Smooth muscle cell (in vitro differentiated cells): Measurements from ENCODE around the gene KPNA2. TPM values are rescaled to one million over a fixed set of nuclear protein-coding genes. Genes with fewer than 3 reads are reported as not detected.
"Not testable (repeated sequence)": the region's sequence is repeated elsewhere in the genome, so short reads cannot be mapped to it uniquely, and the experiment has no call there.

Experiments
- DNase-seq: peaks from one replicate; lab custom pipeline; 2025; ENCODE audit not compliant: unreplicated experiment; lab: John Stamatoyannopoulos, UW
- H2AFZ ChIP-seq: fragments of 200-600 bp; sonication (generic); 2 replicates; pipeline ENCODE4 v1.6.0; 2016; ENCODE audit warnings: antibody characterized with exemption, low read depth, mild to moderate bottlenecking
- H3F3A ChIP-seq: fragments of 200-600 bp; sonication (generic); 2 replicates; pipeline ENCODE4 v1.6.0; 2017; ENCODE audit warnings: antibody characterized with exemption, low read depth
- H3K27ac ChIP-seq: fragments of 200-600 bp; sonication (generic); 2 replicates; pipeline ENCODE4 v1.5.1; 2016; ENCODE audit warnings: low read depth, mild to moderate bottlenecking
- H3K27me3 ChIP-seq: fragments of 200-600 bp; sonication (generic); 2 replicates; pipeline ENCODE4 v1.6.1; 2016; ENCODE audit warnings: low read depth, mild to moderate bottlenecking
- H3K36me3 ChIP-seq: fragments of 200-600 bp; sonication (generic); 2 replicates; pipeline ENCODE4 v1.5.1; 2016; ENCODE audit warnings: low read depth
- H3K4me1 ChIP-seq: fragments of 200-600 bp; sonication (generic); 2 replicates; pipeline ENCODE4 v1.5.1; 2016; ENCODE audit warnings: low read depth
- H3K4me2 ChIP-seq: fragments of 200-600 bp; sonication (generic); 2 replicates; pipeline ENCODE4 v1.6.0; 2016; ENCODE audit warnings: mild to moderate bottlenecking
- H3K4me3 ChIP-seq: fragments of 200-600 bp; sonication (generic); 2 replicates; pipeline ENCODE4 v1.5.1; 2016; ENCODE audit warnings: mild to moderate bottlenecking
- H3K79me2 ChIP-seq: fragments of 200-600 bp; sonication (generic); 2 replicates; pipeline ENCODE4 v1.6.0; 2016; ENCODE audit warnings: low read depth, mild to moderate bottlenecking
- H3K9ac ChIP-seq: fragments of 200-600 bp; sonication (generic); 2 replicates; pipeline ENCODE4 v1.6.0; 2016; ENCODE audit warnings: low read depth
- H3K9me3 ChIP-seq: fragments of 200-600 bp; sonication (generic); replicated peaks from 2 replicates; pipeline ENCODE4 v1.5.1; 2016; ENCODE audit warnings: low read depth
- H4K20me1 ChIP-seq: fragments of 200-600 bp; sonication (generic); 2 replicates; pipeline ENCODE4 v1.6.0; 2016; ENCODE audit warnings: low read depth
- WGBS: methylation state at CpG from one replicate; pipeline ENCODE4 v1.1.7; 2016; ENCODE audit warnings: low lambda C conversion rate; 5-methylcytosine and 5-hydroxymethylcytosine counted together
- polyA plus RNA-seq: library from polyadenylated mRNA; unstranded; fragments of >200 nt; fragmentation: Nextera tagmentation; extraction: Ambion mirVana; gene quantifications from 2 replicates; pipeline ENCODE4 v1.2.1, GENCODE V29; 2016
- total RNA-seq: library from RNA; depleted of rRNA; stranded (reverse); fragments of >200 nt; gene quantifications from 2 replicates; pipeline ENCODE4 v1.2.3, GENCODE V29; 2014
- TF ChIP-seq, protein P1 (sequence below): fragments of 200-600 bp; sonication (generic); IDR thresholded peaks from 2 replicates; pipeline ENCODE4 v1.5.1; 2017; ENCODE audit warnings: borderline replicate concordance, mild to moderate bottlenecking, antibody characterized with exemption; ENCODE audit not compliant: insufficient read depth, poor library complexity, severe bottlenecking

Gene KPNA2
- total and polyA plus RNA-seq, 2 experiments from 2014 or later, result 84.6 to 135 TPM

DNA sequence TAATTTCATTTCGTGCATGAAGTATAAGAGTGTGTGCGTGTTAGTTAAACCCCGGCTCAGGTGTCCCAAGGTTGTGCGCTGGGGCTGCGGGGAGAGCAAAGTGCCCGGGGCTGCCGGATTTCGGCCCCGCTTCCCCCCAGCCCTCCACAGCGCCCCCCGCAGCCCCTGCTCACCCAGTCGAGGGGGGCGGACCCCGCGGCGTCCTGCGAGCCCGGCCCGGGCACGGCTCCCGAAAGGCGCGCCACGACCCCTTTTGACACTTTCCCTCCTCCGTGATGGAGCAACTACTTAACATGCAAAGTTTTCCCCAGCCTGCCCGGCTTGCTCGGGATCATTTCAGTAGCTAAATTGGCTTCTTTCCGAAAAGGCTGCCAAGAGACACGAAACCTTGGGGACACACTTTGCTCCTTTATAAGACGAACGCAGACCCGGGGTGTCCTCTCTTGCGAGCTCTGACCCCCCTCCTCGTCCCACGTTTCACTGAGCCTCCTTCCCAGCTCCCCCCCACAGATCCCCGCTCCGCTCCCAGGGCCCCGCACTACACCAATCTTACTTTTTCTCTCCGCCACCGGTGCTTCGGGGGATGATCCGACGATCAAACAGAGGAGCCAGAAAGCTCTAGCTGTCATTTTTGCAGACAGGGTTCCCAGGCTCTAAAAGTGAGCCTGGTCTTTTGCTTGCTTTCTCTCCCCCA is 39.8 kb upstream of the KPNA2 start:
- Histone ChIP-seq H3K4me3 (peak overlapping the region; percentile 68), H2AFZ (peak overlapping the region; percentile 59), H3K36me3 (no peaks in the 10 kb centered on the region), H3K79me2 (no peaks in the 10 kb centered on the region), H4K20me1 (no peaks in the 10 kb centered on the region), H3K27me3 (no peaks in the 10 kb centered on the region), H3K4me1 (peaks cover 3% of the 10 kb centered on the region), H3K9ac (peak overlapping the region; percentile 30), H3K9me3 (no peaks in the 10 kb centered on the region), H3F3A (peaks cover 7% of the 10 kb centered on the region), H3K4me2 (peak overlapping the region; percentile 95), H3K27ac (no peak overlapping the region)
- no peak for DNase-seq
- 2% methylated on average over 32 of the region's 43 CpGs for WGBS
- TF ChIP-seq, protein P1, sequence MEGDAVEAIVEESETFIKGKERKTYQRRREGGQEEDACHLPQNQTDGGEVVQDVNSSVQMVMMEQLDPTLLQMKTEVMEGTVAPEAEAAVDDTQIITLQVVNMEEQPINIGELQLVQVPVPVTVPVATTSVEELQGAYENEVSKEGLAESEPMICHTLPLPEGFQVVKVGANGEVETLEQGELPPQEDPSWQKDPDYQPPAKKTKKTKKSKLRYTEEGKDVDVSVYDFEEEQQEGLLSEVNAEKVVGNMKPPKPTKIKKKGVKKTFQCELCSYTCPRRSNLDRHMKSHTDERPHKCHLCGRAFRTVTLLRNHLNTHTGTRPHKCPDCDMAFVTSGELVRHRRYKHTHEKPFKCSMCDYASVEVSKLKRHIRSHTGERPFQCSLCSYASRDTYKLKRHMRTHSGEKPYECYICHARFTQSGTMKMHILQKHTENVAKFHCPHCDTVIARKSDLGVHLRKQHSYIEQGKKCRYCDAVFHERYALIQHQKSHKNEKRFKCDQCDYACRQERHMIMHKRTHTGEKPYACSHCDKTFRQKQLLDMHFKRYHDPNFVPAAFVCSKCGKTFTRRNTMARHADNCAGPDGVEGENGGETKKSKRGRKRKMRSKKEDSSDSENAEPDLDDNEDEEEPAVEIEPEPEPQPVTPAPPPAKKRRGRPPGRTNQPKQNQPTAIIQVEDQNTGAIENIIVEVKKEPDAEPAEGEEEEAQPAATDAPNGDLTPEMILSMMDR, result no peak

GRCh38 chr17:67996301-67997171 is 39.0 kb upstream of the KPNA2 start, which contains the start of gene C17orf58:
Gene C17orf58 (minus strand): TSS chr17:67996469. CDS start chr17:67996198, 271 bp downstream.
- Histone ChIP-seq H3K4me3 (peak within 1 kb of the TSS; percentile 68), H2AFZ (peak within 1 kb of the TSS; percentile 59), H3K4me2 (peak within 1 kb of the TSS; percentile 95), H3K27ac (peak within 1 kb of the TSS; percentile 43), H3K9ac (peak within 1 kb of the TSS; percentile 30)
- not testable (repeated sequence) for H3K27me3 ChIP-seq, H3K9me3 ChIP-seq, H3F3A ChIP-seq, H3K4me1 ChIP-seq, DNase-seq, H3K36me3 ChIP-seq, H3K79me2 ChIP-seq, H4K20me1 ChIP-seq
- WGBS, result 26% methylated on average over 25 of the region's 25 CpGs

- Histone ChIP-seq H2AFZ (no peak overlapping the region), H3K4me1 (peaks cover 3% of the 10 kb centered on the region), H3F3A (peaks cover 7% of the 10 kb centered on the region), H4K20me1 (no peaks in the 10 kb centered on the region), H3K27me3 (no peaks in the 10 kb centered on the region), H3K27ac (no peak overlapping the region), H3K4me3 (no peak overlapping the region), H3K9me3 (no peaks in the 10 kb centered on the region), H3K79me2 (no peaks in the 10 kb centered on the region), H3K36me3 (no peaks in the 10 kb centered on the region), H3K4me2 (no peak overlapping the region), H3K9ac (no peak overlapping the region)
- TF ChIP-seq, protein P1, result no peak
- DNase-seq, result no peak
- WGBS, result 74% methylated on average over 2 of the region's 2 CpGs
Measured at GRCh38 chr17:67998466-67998865, 37.1 kb upstream of the KPNA2 start.

DNA sequence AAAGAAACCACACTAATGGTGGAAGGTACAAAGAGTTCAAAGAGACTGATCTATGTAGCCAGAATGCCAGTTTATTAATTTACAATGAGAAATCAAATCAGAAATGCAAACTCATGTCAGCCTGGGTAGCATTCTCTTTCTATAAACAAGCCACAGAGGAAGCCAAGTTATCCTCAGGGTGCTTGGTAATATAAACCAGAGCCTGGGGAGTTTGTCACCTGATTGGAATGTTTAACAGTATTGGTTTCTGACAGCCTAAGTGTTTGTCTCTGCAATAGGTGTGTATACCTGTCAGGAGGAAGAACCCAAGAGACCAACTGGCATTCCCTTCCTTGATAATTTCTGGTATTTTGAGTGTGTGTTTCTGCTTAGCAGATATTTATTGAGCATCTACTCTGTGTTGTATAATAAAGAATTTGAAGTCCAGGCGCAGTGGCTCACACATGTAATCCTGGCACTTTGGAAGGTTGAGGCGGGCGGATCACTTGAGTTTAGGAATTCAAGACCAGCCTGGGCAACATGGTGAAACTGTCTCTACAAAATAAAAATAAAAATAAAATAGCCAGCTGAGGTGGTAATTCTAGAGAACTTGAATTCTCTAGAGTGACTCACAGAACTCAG is 36.1 kb upstream of the KPNA2 start:
- 92% methylated on average over 3 of the region's 3 CpGs for WGBS
- no peak overlapping the region for H3K4me2 ChIP-seq
- H3K27me3 ChIP-seq, result no peaks in the 10 kb centered on the region
- no peaks in the 10 kb centered on the region for H4K20me1 ChIP-seq
- peaks cover 3% of the 10 kb centered on the region for H3F3A ChIP-seq
- H3K9ac ChIP-seq, result no peak overlapping the region
- no peaks in the 10 kb centered on the region for H3K36me3 ChIP-seq
- no peaks in the 10 kb centered on the region for H3K4me1 ChIP-seq
- DNase-seq, result no peak
- no peaks in the 10 kb centered on the region for H3K9me3 ChIP-seq
- no peak overlapping the region for H3K27ac ChIP-seq
- no peak overlapping the region for H3K4me3 ChIP-seq
- no peaks in the 10 kb centered on the region for H3K79me2 ChIP-seq
- TF ChIP-seq, protein P1, result no peak
- H2AFZ ChIP-seq, result no peak overlapping the region
